GM12875 (cell line): Measurements from ENCODE around the gene WWOX.

ENCODE experiments used
- H3K4me3 ChIP-seq: one replicate; pipeline ENCODE4 v1.5.1; 2011; ENCODE audit warnings: low read depth, low read length, control low read depth
- CTCF ChIP-seq: IDR thresholded peaks from 2 replicates; pipeline ENCODE4 v1.5.1; 2011; ENCODE audit warnings: low read depth, mild to moderate bottlenecking, control low read depth, inconsistent platforms, low read length, moderate library complexity, borderline replicate concordance; ENCODE audit not compliant: insufficient read depth

The WWOX gene

GRCh38 chr16:78278056-78278450 is 178.6 kb downstream of the WWOX start:
- no peak for TF ChIP-seq CTCF
- no peak overlapping the region for H3K4me3 ChIP-seq

GRCh38 chr16:78281115-78281514 is 181.7 kb downstream of the WWOX start:
- TF ChIP-seq CTCF, result no peak
- H3K4me3 ChIP-seq, result no peak overlapping the region

GRCh38 chr16:78283548-78284251 is 184.2 kb downstream of the WWOX start:
- H3K4me3 ChIP-seq, result no peak overlapping the region
- no peak for TF ChIP-seq CTCF

- H3K4me3 ChIP-seq, result no peak overlapping the region
- no peak for TF ChIP-seq CTCF
Measured at GRCh38 chr16:78284326-78284725, 184.9 kb downstream of the WWOX start.

- no peak for TF ChIP-seq CTCF
- no peak overlapping the region for H3K4me3 ChIP-seq
Measured at GRCh38 chr16:78284957-78285434, 185.5 kb downstream of the WWOX start.

GRCh38 chr16:78285437-78285922 is 186.0 kb downstream of the WWOX start:
- H3K4me3 ChIP-seq, result no peak overlapping the region
- TF ChIP-seq CTCF, result no peak

GRCh38 chr16:78286065-78286464 is 186.6 kb downstream of the WWOX start:
- H3K4me3 ChIP-seq, result no peak overlapping the region
- TF ChIP-seq CTCF, result no peak
